OCI-LY3 (cell line): ENCODE measurements around the gene PRUNE2.

Experiments used
- EZH2phosphoT487 ChIP-seq: fragments of 200-600 bp; shearing (Covaris generic); IDR thresholded peaks from 2 replicates; pipeline ENCODE4 v1.6.1; 2018; ENCODE audit warnings: antibody characterized with exemption, mixed run types, low read depth
- TF ChIP-seq, protein P1 (sequence below): fragments of 200-600, 300-600 bp; sonication (generic); IDR thresholded peaks from 2 replicates; pipeline ENCODE4 v1.5.1; 2014; ENCODE audit warnings: antibody characterized with exemption, low read length, low read depth

DNA sequence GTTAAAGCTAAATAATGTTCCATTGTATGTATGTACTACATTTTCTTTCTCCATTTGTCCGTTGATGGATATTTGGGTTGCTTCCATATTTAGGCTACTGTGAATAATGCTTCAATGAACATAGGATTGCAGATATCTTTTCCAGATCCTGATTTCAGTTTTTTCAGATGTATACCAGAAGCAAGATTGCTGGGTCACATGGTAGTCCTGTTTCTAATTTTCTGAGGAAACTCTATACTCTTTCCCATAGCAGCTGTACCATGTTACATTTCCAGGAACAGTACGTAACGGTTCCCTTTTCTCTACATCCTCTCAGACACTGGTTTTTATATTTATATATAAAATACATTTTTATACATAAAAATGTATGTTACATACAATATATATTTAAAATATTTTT lies 325.1 kb downstream of the PRUNE2 start:
- TF ChIP-seq, protein P1, sequence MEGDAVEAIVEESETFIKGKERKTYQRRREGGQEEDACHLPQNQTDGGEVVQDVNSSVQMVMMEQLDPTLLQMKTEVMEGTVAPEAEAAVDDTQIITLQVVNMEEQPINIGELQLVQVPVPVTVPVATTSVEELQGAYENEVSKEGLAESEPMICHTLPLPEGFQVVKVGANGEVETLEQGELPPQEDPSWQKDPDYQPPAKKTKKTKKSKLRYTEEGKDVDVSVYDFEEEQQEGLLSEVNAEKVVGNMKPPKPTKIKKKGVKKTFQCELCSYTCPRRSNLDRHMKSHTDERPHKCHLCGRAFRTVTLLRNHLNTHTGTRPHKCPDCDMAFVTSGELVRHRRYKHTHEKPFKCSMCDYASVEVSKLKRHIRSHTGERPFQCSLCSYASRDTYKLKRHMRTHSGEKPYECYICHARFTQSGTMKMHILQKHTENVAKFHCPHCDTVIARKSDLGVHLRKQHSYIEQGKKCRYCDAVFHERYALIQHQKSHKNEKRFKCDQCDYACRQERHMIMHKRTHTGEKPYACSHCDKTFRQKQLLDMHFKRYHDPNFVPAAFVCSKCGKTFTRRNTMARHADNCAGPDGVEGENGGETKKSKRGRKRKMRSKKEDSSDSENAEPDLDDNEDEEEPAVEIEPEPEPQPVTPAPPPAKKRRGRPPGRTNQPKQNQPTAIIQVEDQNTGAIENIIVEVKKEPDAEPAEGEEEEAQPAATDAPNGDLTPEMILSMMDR: no peak
- no peak for TF ChIP-seq EZH2phosphoT487
